SK-N-SH (cell line): ENCODE measurements around the gene TIMM8B. TPM values are rescaled to one million over a fixed set of nuclear protein-coding genes. Genes with fewer than 3 reads are reported as not detected.

ENCODE experiments used
- CTCF ChIA-PET: fragments of 300-600, 350-600 bp; formaldehyde crosslinking; extraction: SDS; loops from one replicate; lab custom pipeline; 2021; lab: Yijun Ruan, JAX
- POLR2A ChIA-PET: fragments of 350-600 bp; sonication (Branson Sonifier 250); formaldehyde crosslinking; extraction: SDS; loops from one replicate; lab custom pipeline; 2020; ENCODE audit warnings: antibody characterized with exemption, inconsistent platforms; lab: Yijun Ruan, JAX
- DNase-seq: peaks from one replicate; pipeline ENCODE4 v3.0.0; 2012
- H2AFZ ChIP-seq: fragments of 200-600 bp; sonication (generic); 2 replicates; pipeline ENCODE4 v1.8.1; 2016; ENCODE audit warnings: antibody characterized with exemption, mild to moderate bottlenecking, low read depth
- H3F3A ChIP-seq: fragments of 200-600 bp; sonication (generic); replicated peaks from 2 replicates; pipeline ENCODE3; 2016; ENCODE audit warnings: antibody characterized with exemption, mild to moderate bottlenecking; ENCODE audit not compliant: insufficient read depth
- H3K27ac ChIP-seq, 2 experiments: fragments of 200-500 bp in 1 of 2; fragments of 200-600 bp in 1 of 2; sonication (Bioruptor generic) in 1 of 2; sonication (generic), shearing (Covaris generic) in 1 of 2; 2 replicates each; pipeline versions ENCODE4 v1.5.1 to v1.6.1; 2014 to 2016; ENCODE audit warnings: low read depth in 2 of 2, inconsistent platforms in 1 of 2, low read length in 1 of 2, mild to moderate bottlenecking in 1 of 2, mixed read lengths in 1 of 2
- H3K27me3 ChIP-seq: fragments of 200-600 bp; sonication (generic), shearing (Covaris generic); 2 replicates; pipeline ENCODE4 v1.6.1; 2016; ENCODE audit warnings: mixed run types; ENCODE audit not compliant: insufficient read depth
- H3K36me3 ChIP-seq, 2 experiments: fragments of 200-500 bp in 1 of 2; fragments of 200-600 bp in 1 of 2; sonication (Bioruptor generic) in 1 of 2; sonication (generic) in 1 of 2; replicated peaks in 1 of 2; 2 replicates each; pipeline versions ENCODE3 to v1.5.1; 2014 to 2016; ENCODE audit warnings: low read length in 1 of 2, mild to moderate bottlenecking in 1 of 2; ENCODE audit not compliant: insufficient read depth in 2 of 2, control insufficient read depth in 1 of 2
- H3K4me1 ChIP-seq, 2 experiments: fragments of 200-500 bp in 1 of 2; fragments of 200-600 bp in 1 of 2; sonication (Bioruptor generic) in 1 of 2; sonication (generic), shearing (Covaris generic) in 1 of 2; 2 replicates each; pipeline versions ENCODE4 v1.5.1 to v1.6.1; 2014 to 2016; ENCODE audit warnings: low read depth in 1 of 2, low read length in 1 of 2, mixed run types in 1 of 2; ENCODE audit not compliant: insufficient read depth in 2 of 2, control insufficient read depth in 1 of 2
- H3K4me2 ChIP-seq: fragments of 200-600 bp; sonication (generic), shearing (Covaris generic); 2 replicates; pipeline ENCODE4 v1.6.1; 2017; ENCODE audit warnings: mixed run types
- H3K4me3 ChIP-seq, 2 experiments: fragments of 200-500 bp in 1 of 2; fragments of 200-600 bp in 1 of 2; sonication (Bioruptor generic) in 1 of 2; sonication (generic), shearing (Covaris generic) in 1 of 2; 2 replicates each; pipeline versions ENCODE4 v1.5.1 to v1.8.1; 2014 to 2016; ENCODE audit warnings: low read depth in 2 of 2, inconsistent platforms in 1 of 2, low read length in 1 of 2, mild to moderate bottlenecking in 1 of 2, mixed read lengths in 1 of 2, moderate library complexity in 1 of 2
- H3K79me2 ChIP-seq: fragments of 200-600 bp; sonication (generic); 2 replicates; pipeline ENCODE4 v1.8.1; 2017; ENCODE audit warnings: mild to moderate bottlenecking; ENCODE audit not compliant: insufficient read depth
- H3K9ac ChIP-seq: fragments of 200-600 bp; sonication (generic); 2 replicates; pipeline ENCODE4 v1.6.1; 2017; ENCODE audit warnings: mixed run types
- H3K9me2 ChIP-seq: fragments of 200-600 bp; sonication (generic); 2 replicates; pipeline ENCODE4 v1.6.1; 2017; ENCODE audit warnings: mixed run types
- H3K9me3 ChIP-seq: fragments of 200-600 bp; sonication (generic); 2 replicates; pipeline ENCODE4 v1.6.1; 2017; ENCODE audit warnings: mixed run types, mild to moderate bottlenecking, moderate library complexity
- H4K20me1 ChIP-seq: fragments of 200-600 bp; sonication (generic); 2 replicates; pipeline ENCODE4 v1.6.1; 2017; ENCODE audit warnings: mild to moderate bottlenecking, mixed run types; ENCODE audit not compliant: insufficient read depth
- CHD2 ChIP-seq: fragments of 150-350 bp; IDR thresholded peaks from 2 replicates; pipeline ENCODE4 v1.6.1; 2018; ENCODE audit warnings: low read length; ENCODE audit not compliant: partially characterized antibody
- CTCF ChIP-seq: fragments of 200-600 bp; sonication (generic); IDR thresholded peaks from 2 replicates; pipeline ENCODE4 v1.6.1; 2017; ENCODE audit warnings: antibody characterized with exemption, mild to moderate bottlenecking, moderate library complexity
- ELF1 ChIP-seq: IDR thresholded peaks from 2 replicates; pipeline ENCODE4 v1.4.0; 2012
- EP300 ChIP-seq, 2 experiments: IDR thresholded peaks; 2 replicates each; pipeline versions ENCODE4 v1.4.0 to v1.6.1; 2012; ENCODE audit warnings: borderline replicate concordance in 1 of 2, low read depth in 1 of 2, low read length in 1 of 2
- FOSL2 ChIP-seq: IDR thresholded peaks from 2 replicates; pipeline ENCODE4 v1.4.0; 2012; ENCODE audit warnings: low read depth, mild to moderate bottlenecking, moderate library complexity, borderline replicate concordance
- FOXJ3 ChIP-seq: sonication (generic); formaldehyde crosslinking; IDR thresholded peaks from 2 replicates; pipeline ENCODE4 v1.5.1; 2020; ENCODE audit warnings: mild to moderate bottlenecking, missing genetic modification reagents
- FOXM1 ChIP-seq: IDR thresholded peaks from 2 replicates; pipeline ENCODE4 v1.4.0; 2012; ENCODE audit warnings: low read depth, mild to moderate bottlenecking
- GABPA ChIP-seq: IDR thresholded peaks from 2 replicates; pipeline ENCODE4 v1.4.0; 2012; ENCODE audit warnings: low read depth, mild to moderate bottlenecking
- GATA2 ChIP-seq: sonication (generic); formaldehyde crosslinking; IDR thresholded peaks from 2 replicates; pipeline ENCODE4 v1.5.0; 2020; ENCODE audit warnings: mild to moderate bottlenecking, missing genetic modification reagents
- MAX ChIP-seq: IDR thresholded peaks from 2 replicates; pipeline ENCODE4 v1.4.0; 2012; ENCODE audit warnings: low read depth
- MEF2A ChIP-seq: IDR thresholded peaks from 2 replicates; pipeline ENCODE4 v1.4.0; 2012; ENCODE audit warnings: low read depth, borderline replicate concordance
- MXI1 ChIP-seq: IDR thresholded peaks from 2 replicates; pipeline ENCODE4 v1.6.1; 2012; ENCODE audit warnings: mild to moderate bottlenecking, low read depth, low read length, improper control_type of control experiment
- NFIC ChIP-seq: IDR thresholded peaks from 2 replicates; pipeline ENCODE4 v1.4.0; 2012; ENCODE audit warnings: borderline replicate concordance
- NRF1 ChIP-seq: IDR thresholded peaks from 2 replicates; pipeline ENCODE4 v1.6.1; 2012; ENCODE audit warnings: low read depth, mild to moderate bottlenecking, low read length
- POLR2AphosphoS5 ChIP-seq: IDR thresholded peaks from 2 replicates; pipeline ENCODE4 v1.6.1; 2012; ENCODE audit warnings: low read depth, low read length
- SMC3 ChIP-seq: IDR thresholded peaks from 2 replicates; pipeline ENCODE4 v1.6.1; 2012; ENCODE audit warnings: low read depth, low read length, improper control_type of control experiment
- TCF12 ChIP-seq: IDR thresholded peaks from 2 replicates; pipeline ENCODE4 v1.4.0; 2012
- USF1 ChIP-seq: IDR thresholded peaks from 2 replicates; pipeline ENCODE4 v1.4.0; 2012; ENCODE audit warnings: low read depth, borderline replicate concordance
- YY1 ChIP-seq: IDR thresholded peaks from 2 replicates; pipeline ENCODE4 v1.4.0; 2012; ENCODE audit warnings: low read depth, mild to moderate bottlenecking
- whole genome bisulfite sequencing: methylation state at CpG from one replicate; pipeline ENCODE4 v1.1.6; 2017; ENCODE audit warnings: low lambda C conversion rate; 5-methylcytosine and 5-hydroxymethylcytosine counted together
- polyA plus RNA-seq, 3 experiments: library from polyadenylated mRNA; depleted of rRNA; stranded (reverse); fragments of >200 nt; gene quantifications; 2 replicates each; pipeline ENCODE4 v1.2.3, GENCODE V29; 2012

TIMM8B gene
- polyA plus RNA-seq, 1 of the 3 experiments (the other 2 are of a cell fraction): 188 TPM

- TF ChIP-seq USF1 (peak; percentile 47; the same call in 1 of the 2 replicates), ELF1 (no peak), GABPA (no peak), MEF2A (no peak), FOSL2 (no peak), YY1 (no peak), MXI1 (peak; percentile 71), MAX (peak; percentile 88), EP300 (IDR thresholded peaks at IDR 0.05; ENCODE audit: borderline replicate concordance in 1 of 2, low read depth in 1 of 2, low read length in 1 of 2) (no peak), TCF12 (no peak), NRF1 (no peak), GATA2 (no peak), FOXJ3 (CRISPR knock-in tag) (no peak)
Measured at GRCh38 chr11:112085822-112086421, 634 bp downstream of the TIMM8B start (continued).

- no peak for DNase-seq
- no peak for TF ChIP-seq CHD2
- no peak for TF ChIP-seq MAX
- no peak for TF ChIP-seq POLR2AphosphoS5
- TF ChIP-seq NFIC: no peak
- TF ChIP-seq EP300 (IDR thresholded peaks at IDR 0.05; ENCODE audit: borderline replicate concordance in 1 of 2, low read depth in 1 of 2, low read length in 1 of 2): no peak
- TF ChIP-seq CTCF: no peak
- no peak for TF ChIP-seq GABPA
- no peak for TF ChIP-seq FOXM1
- TF ChIP-seq USF1: no peak
- TF ChIP-seq ELF1: no peak
- no peak for TF ChIP-seq MEF2A
- no peak for TF ChIP-seq SMC3
- TF ChIP-seq, all 33 proteins: peak for 0
- Histone ChIP-seq H3K4me3 (no peak overlapping the region), H3K79me2 (peaks cover 44% of the 10 kb centered on the region), H3K36me3 (peaks cover 56 to 61% of the 10 kb centered on the region in 2 experiments), H3K9me2 (no peaks in the 10 kb centered on the region), H3K27ac (peak overlapping the region in 1 of 2 experiments; percentile 50; a peak in 2 of 4 replicates), H3K9me3 (no peaks in the 10 kb centered on the region), H3K27me3 (no peaks in the 10 kb centered on the region), H3F3A (peaks cover 61% of the 10 kb centered on the region), H3K4me1 (peaks cover 0 to 12% of the 10 kb centered on the region in 2 experiments; a peak in 2 of 4 replicates), H4K20me1 (no peaks in the 10 kb centered on the region), H2AFZ (no peak overlapping the region), H3K4me2 (no peak overlapping the region), H3K9ac (no peak overlapping the region)
- CTCF ChIA-PET: interaction anchor here (1.2 kb wide), 1 partner anchor 27 kb away, joined by 3 read pairs; no protein-coding TSS in a partner anchor
- POLR2A ChIA-PET: no interaction called here
- 64% methylated on average over 4 of the region's 4 CpGs for WGBS
Measured at GRCh38 chr11:112082729-112083128, 3.8 kb downstream of the TIMM8B start.
